HG02840 (cell line): Measurements from ENCODE around the gene FOXO4.

Experiments
- ATAC-seq: cut with Tn5 transposase; IDR thresholded peaks from one replicate; pipeline ENCODE4 v1.9.1; 2021; ENCODE audit warnings: mild to moderate bottlenecking, moderate library complexity, moderate number of reproducible peaks; ENCODE audit not compliant: unreplicated experiment, low FRiP score

FOXO4 gene

DNA sequence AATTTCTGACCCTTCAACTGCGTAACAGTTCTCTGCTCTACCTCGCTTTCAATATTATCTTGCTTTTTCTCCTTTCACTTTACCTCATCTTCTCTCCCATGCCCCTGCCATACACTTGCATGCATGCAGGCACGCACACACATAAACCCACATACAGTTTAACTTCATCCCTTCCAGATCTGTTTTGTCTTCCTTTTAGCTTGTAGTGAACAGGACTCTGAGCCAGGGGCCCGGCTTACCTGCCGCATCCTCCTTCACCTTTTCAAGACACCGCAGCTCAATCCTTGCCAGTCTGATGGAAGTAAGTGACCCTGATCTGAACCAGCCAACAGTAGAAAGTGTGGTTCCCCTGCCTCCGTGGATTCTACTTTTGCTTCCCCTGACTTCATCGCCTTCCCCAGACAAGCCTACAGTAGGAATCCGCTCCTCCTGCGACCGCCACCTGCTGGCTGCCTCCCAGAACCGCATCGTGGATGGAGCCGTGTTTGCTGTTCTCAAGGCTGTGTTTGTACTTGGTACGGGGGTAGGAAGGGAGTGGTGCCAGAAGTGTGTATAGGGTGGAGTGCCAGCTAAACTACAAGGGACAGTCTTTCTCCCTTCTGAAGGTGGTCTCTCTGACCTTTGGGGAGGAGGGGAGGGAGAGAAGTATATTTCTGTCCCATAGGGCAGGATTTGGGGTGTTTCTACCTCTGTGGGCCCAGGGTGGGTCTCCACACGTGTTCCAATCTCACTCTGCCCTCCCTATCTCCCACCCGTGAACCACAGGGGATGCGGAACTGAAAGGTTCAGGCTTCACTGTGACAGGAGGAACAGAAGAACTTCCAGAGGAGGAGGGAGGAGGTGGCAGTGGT lies 33.5 kb downstream of the FOXO4 start:
- no peak for ATAC-seq

- no peak for ATAC-seq
Measured at GRCh38 chrX:71131510-71131909, 35.9 kb downstream of the FOXO4 start.

GRCh38 chrX:71140440-71140839 lies 44.8 kb downstream of the FOXO4 start:
- no peak for ATAC-seq

DNA sequence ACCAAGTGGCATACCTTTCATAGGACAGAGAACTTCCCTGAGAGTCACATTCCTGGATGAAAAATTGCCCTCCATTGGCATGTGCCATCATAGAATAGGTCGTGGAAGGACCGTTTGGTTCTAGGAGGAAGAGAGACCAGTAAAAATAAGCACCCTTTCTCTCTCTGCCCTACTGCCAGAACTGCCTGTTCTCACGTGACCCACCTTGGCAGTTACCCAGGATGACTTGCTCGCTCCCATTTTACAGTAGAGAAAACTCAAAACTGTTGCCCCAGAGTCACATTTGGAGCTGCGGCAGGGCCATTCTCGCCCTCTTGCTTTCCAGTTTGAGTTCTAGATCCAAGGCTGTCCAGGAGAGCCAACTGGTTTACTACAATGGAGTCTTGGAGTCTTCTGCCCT lies 47.9 kb downstream of the FOXO4 start:
- no peak for ATAC-seq

DNA sequence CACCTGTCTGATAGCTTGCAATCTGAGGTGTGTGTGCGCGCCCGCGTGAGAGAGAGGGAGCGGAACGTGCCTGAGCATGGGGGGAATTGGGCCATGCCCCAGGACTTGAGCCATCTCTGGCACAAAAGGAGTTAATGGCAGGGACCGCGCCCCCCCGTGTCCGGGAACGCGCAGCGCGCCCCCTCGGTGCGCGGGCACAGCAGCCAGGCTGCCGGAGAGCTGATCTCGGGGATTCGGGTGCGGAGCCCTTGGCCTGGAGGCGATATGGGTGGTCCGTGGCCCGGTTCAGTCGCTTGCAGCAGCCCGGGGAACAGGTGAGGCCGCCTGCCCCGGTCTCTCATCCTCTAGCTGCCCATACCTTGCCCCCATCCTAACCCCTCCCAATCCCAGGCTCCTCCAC lies 49.0 kb downstream of the FOXO4 start, which contains the start of gene NLGN3:
Gene NLGN3 (plus strand): TSS at position 191 of the 400 bp plus-strand sequence. CDS start 2,909 bp downstream, outside the sequence.
- no peak for ATAC-seq

DNA sequence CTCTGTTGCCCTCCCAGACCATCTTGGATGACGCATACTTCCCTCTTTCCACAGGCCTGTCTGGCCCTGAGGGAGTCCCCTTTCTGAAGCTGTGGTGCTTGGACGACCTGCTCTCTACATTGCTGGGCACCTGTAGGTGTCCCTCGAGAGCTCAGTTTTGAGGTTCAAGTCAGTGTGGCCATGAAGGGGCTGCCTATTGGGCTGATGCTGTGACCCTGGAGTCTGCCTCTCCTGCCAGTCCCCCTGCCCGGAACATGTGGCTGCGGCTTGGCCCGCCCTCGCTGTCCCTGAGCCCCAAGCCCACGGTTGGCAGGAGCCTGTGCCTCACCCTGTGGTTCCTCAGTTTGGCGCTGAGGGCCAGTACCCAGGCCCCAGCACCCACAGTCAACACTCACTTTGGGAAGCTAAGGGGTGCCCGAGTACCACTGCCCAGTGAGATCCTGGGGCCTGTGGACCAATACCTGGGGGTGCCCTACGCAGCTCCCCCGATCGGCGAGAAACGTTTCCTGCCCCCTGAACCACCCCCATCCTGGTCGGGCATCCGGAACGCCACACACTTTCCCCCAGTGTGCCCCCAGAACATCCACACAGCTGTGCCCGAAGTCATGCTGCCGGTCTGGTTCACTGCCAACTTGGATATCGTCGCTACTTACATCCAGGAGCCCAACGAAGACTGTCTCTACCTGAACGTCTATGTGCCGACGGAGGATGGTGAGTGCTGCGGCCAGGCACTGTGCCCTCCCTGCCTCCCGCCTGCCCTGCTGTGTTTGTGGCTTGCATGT lies 52.0 kb downstream of the FOXO4 start:
- ATAC-seq: no peak

GRCh38 chrX:71148278-71148663 lies 52.6 kb downstream of the FOXO4 start:
- no peak for ATAC-seq

GRCh38 chrX:71151366-71151765 lies 55.7 kb downstream of the FOXO4 start:
- no peak for ATAC-seq
